Measurements from ENCODE around the gene PDSS2.

DNA sequence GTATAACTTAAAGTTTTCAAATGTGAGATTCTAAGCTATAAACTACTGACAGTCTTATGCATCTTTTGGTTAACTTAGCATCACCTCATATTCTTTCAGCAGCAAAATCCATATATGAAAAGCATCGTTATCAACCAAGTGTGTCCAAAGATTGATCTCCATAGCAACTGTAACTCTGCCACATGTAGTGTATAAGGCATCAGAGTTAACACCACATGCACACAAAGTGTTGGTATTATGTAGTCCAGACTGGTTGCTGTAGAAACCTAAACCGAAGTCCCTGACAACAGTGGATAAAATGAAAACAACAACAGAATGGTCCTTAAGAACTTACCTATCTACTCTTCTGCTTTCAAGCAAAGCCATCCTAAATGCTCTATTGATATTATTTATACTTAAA, 39.6 kb downstream of the PDSS2 start:
- no peak for TF ChIP-seq CTCF (IDR thresholded peaks at IDR 0.05; ENCODE audit: low read length)
- no peak for TF ChIP-seq EZH2 (IDR thresholded peaks at IDR 0.05; ENCODE audit: borderline replicate concordance, low read length)

Data from OCI-LY1 (cell line).